GM21723 (cell line): ENCODE results near the gene KDM2B.
"Not testable (repeated sequence)": the region's sequence is repeated elsewhere in the genome, so short reads cannot be mapped to it uniquely, and the experiment has no call there.

Experiments used
- ATAC-seq: cut with Tn5 transposase; IDR thresholded peaks from one replicate; pipeline ENCODE4 v1.9.1; 2021; ENCODE audit warnings: mild to moderate bottlenecking, moderate library complexity; ENCODE audit not compliant: unreplicated experiment

The KDM2B gene

DNA sequence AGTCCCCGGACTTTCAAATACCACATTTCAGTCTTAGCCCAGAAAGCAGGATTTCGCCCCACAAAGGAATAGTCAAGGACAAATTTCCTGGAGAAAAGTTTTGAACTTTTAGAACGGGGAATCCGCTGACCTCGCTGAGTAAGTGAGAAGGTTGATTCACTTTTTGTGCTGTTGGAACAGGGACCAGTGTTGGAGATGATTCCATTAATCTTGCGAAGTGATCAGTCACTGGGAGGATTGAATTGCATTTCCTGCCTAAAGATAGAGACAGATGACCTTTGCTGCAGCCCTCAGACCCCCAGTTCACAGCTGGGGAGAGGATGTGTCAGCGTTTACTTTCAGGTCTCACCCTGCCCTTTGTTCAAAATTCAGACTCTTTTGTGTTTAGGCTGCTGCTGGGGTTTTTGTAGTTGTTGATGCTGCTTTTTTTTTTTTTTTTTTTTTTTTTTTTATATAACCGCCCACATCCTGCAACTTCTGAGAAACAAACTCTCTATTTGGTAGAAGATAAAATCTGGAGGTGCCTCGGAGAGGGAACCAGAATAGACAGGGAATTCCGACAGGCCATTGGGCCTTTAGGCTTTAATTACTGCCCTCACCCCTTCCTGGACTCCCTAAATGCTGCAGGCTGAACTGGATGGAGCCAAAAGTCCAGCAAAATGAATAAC is 9.8 kb upstream of the KDM2B start:
- peak; percentile 61 for ATAC-seq

GRCh38 chr12:121584885-121585284 is 4.1 kb upstream of the KDM2B start:
- ATAC-seq = not testable (repeated sequence)

GRCh38 chr12:121583334-121583661 is 2.5 kb upstream of the KDM2B start:
- ATAC-seq = not testable (repeated sequence)

- ATAC-seq = no peak
Observed at GRCh38 chr12:121582583-121583333, 1.9 kb upstream of the KDM2B start.

DNA sequence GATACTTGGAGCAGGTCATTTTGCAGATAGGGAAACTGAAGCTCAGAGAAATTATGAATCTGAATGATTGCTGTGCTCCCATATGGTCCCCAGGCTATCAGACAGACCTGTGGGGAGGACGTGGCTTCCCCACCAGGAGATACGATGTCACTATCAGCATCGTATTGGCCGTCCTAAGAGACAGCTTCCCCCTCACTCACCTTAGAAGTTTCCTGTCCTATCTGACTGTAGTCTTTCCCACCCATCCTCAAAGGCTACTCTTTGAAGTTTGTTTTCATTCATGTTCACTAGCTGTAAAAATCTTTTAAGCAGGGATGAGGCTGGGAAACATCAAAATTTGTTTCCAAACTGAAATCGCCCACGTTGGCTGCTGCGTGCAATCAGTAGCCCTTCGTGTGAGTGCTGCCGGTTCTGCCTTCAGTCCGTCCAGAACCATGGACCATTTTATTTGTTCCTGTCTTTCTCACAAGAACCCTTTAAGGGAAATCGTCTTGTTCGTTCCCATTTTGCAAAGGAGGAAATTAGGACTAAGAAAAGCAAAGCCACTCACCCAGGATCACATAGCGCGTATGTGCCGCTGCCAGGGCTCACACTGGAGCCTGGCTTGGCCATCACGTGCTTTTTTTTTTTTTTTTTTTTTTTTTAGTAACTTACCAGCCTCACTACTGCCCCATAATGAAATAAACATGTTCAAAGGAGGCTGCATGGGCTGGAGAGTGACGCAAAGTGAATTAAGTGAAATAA is 1.0 kb upstream of the KDM2B start:
- ATAC-seq = no peak

DNA sequence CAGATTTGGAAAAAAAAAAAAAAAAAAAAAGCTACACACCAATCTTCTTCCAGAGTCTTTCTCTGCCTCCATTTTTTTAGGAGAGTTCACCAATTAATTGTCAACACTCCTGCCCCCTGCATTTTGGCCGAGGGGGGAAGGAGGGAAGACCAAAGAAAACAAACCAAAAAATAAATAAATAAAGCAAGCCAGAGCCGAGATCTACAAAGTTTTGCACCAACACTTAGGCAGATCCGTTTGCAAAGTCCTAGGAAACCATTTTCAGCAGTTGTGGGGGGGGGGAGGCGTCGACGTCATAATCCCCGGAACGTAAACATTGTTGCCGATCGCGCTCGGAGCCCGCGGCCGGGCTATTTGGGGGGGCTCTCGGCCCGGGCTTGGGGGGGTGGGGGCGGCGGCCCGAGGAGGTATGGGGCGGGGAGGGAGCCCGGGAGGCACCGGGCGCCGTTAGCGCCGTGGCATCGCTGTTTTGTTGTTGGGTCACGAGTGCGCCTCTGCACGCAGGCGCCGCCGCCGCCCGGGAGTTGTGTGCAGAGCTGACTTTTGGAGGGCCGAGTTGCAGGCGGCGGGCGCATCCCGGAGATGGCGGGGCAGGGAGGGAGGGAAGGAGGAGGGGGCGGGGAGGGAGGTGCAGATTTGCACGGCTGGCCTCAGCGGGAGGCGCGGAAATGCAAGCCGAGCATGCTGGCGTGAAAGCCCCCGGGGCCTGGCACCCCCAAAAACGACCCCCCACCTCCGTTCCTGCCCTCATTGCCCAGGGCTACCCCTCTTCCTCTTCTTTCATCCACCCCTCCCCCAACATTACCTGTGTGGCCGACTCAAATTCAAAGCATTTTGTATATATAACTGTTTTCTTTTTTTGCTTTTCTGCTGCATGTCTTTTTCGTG is 598 bp downstream of the KDM2B start:
- ATAC-seq = peak; percentile 38

GRCh38 chr12:121579190-121579791 is 1.5 kb downstream of the KDM2B start:
- no peak for ATAC-seq

DNA sequence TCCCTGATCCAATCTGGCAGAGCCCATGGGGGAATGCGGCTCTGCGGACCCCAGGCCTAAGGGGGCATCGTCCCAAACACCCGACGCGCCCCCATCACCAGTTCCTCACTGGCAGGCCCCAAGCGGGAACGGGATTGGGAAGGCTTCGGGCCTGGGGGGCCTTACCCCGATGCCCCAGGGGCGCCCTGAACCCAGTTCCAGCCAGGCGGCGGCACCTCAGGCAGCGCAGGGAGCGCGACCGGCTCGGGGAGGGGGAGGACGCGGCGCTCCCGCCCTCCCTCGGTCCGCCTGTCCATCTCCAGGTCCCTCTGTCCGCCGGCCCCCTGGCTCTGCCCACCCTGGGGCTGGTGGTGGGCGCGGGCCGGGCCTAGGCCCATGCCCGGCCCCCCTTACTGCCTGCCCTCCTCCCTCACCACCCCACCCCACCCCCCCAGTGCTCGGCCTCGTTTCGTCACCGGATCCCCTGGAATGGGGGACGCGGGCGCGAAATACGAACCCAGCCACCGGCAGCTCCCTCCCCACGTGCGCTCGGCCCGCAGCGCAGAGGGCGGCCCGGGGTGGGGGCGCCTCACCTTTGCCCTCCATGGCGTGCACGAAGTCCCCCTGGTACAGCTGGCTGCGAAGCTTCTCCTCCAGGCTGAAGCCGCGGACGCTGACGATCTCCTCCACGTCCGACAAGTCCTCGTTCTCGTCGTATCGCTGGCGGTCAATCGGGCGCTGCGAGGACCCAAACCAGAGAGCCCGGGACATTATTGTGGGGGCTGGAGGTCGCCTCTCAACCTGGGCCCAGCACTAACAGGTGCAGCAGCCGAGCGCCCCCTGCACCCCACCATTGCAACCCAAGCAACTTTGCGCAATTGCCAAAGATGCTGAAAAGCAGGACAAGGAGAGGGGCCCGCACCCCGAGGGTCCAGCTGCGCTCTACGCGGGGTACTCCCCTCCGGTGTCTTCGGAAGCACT is 2.3 kb downstream of the KDM2B start:
- no peak for ATAC-seq

DNA sequence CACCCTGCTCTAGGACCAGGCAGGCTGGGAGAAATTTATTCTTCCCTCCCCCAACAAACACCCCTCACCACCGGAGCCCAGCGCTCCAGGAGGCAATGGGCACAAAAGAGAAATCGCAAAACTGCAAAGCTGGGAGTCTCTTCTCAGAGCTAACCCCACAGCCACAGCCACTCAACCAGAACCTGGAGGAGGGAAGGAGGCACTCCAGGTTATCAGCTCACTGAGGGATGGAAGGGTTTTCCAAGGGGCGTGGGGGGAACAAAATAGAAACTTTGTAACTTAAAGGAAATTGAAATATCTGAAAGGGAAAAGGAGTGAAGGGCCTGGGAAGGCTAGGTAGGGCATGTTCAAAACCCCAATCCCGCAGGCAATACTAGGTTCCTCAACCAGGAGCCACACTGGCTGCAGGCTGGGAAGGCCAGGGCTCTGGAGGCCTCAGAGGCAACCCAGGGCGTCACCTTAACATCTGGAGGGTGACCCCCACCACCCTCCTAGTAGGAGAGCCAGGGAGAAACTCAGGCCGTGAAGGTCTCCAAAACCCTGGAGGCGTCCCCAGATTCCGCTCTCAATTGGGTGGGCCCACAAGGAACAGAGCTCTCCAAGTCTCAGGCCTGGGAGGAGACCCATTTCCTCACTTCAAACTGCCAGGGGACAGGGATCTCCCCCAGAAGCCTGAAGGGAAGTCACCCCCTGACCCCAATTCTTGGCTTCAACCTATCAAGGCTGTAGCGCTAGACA is 3.2 kb downstream of the KDM2B start:
- ATAC-seq = no peak

- no peak for ATAC-seq
Observed at GRCh38 chr12:121576851-121577391, 3.9 kb downstream of the KDM2B start.

- ATAC-seq = no peak
Observed at GRCh38 chr12:121575952-121576625, 4.7 kb downstream of the KDM2B start.

DNA sequence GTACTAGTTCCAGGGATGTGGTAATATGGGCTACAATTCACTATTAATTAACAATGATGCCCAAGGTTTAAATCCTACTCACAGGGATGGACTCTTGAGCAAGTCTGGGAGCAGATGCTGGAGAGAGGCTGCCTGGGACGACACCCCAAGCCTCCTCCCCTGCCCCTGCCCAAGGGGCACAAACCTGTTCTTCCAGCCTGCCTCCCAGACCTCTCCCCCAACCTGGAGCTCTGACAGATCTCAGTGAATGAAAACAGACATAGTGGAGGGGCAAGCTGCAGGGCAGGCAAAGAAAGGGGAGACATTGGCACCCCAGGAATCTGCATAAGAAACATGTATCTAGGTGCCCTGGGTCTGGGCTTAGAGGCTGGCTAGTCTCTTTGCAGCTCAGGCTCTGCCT is 5.8 kb downstream of the KDM2B start:
- no peak for ATAC-seq

GRCh38 chr12:121574025-121574424 is 6.8 kb downstream of the KDM2B start:
- ATAC-seq = no peak

DNA sequence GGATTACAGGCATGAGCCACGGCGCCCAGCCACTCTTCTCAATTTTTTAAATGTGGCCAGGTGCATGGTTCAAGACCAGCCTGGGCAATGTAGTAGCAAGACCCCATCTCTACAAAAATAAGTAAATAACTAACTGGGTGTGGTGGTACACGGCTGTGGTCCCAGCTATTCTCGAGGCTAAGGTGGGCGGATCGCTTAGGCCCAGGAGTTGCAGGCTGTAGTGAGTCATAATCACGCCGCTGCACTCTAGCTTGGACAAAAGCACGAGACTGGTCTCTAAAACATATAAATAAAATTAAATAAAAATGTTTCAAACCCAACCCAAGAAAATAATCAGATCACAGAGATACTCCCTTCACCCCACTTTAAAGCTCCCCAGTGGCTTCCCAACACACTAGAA is 8.9 kb downstream of the KDM2B start:
- no peak for ATAC-seq

- ATAC-seq = no peak
Observed at GRCh38 chr12:121570467-121571283, 10.1 kb downstream of the KDM2B start.

- no peak for ATAC-seq
Observed at GRCh38 chr12:121568971-121569751, 11.7 kb downstream of the KDM2B start.
